ENCODE results near the gene NUDT14.

DNA sequence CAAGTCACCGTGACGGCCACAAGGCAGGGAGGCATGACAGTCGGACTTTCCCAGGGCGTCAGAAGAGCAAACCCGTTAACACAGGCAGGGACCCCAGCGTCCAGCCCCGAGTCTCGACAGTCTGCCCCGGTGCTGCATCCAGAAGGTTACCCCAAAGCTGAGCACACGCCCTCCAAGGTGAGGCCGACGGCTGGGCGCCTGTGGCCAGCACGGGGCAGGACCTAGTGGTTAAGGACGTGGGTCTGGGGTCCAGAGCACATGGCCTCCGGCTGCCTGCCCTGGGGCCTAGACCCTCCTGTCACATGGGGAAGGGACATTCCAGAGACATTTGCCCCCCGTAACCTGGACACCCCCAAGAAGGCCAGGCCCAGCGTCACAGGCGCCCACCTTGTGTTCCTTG, 37.5 kb upstream of the NUDT14 start:
- TF ChIP-seq POLR2A (IDR thresholded peaks at IDR 0.05) (no peak), EP300 (IDR thresholded peaks at IDR 0.05) (no peak)
- TF ChIP-seq, protein P1, sequence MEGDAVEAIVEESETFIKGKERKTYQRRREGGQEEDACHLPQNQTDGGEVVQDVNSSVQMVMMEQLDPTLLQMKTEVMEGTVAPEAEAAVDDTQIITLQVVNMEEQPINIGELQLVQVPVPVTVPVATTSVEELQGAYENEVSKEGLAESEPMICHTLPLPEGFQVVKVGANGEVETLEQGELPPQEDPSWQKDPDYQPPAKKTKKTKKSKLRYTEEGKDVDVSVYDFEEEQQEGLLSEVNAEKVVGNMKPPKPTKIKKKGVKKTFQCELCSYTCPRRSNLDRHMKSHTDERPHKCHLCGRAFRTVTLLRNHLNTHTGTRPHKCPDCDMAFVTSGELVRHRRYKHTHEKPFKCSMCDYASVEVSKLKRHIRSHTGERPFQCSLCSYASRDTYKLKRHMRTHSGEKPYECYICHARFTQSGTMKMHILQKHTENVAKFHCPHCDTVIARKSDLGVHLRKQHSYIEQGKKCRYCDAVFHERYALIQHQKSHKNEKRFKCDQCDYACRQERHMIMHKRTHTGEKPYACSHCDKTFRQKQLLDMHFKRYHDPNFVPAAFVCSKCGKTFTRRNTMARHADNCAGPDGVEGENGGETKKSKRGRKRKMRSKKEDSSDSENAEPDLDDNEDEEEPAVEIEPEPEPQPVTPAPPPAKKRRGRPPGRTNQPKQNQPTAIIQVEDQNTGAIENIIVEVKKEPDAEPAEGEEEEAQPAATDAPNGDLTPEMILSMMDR (IDR thresholded peaks at IDR 0.05): no peak

All from ovary (tissue), 3 donors.